Stimulated activated CD4-positive, alpha-beta T cell treated with anti-CD3 and anti-CD28 coated beads, Interleukin-15, amount 100 ng/mL, for 1 hour (primary cell): Measurements from ENCODE around the gene FCAMR.

ENCODE experiments used
- DNase-seq, 2 donors: peaks; one replicate each; pipeline ENCODE4 v3.0.0-alpha.2; 2020; ENCODE audit warnings: low read depth in 1 of 2, low spot score in 1 of 2

Gene FCAMR

GRCh38 chr1:206970446-206970845 is at the start of gene FCAMR:
Gene FCAMR, minus strand, starts transcription at chr1:206970460. Its CDS starts 335 bp downstream, at chr1:206970125.
- no peak for DNase-seq

GRCh38 chr1:207019661-207020060 is 49.4 kb upstream of the FCAMR start:
- no peak for DNase-seq

DNA sequence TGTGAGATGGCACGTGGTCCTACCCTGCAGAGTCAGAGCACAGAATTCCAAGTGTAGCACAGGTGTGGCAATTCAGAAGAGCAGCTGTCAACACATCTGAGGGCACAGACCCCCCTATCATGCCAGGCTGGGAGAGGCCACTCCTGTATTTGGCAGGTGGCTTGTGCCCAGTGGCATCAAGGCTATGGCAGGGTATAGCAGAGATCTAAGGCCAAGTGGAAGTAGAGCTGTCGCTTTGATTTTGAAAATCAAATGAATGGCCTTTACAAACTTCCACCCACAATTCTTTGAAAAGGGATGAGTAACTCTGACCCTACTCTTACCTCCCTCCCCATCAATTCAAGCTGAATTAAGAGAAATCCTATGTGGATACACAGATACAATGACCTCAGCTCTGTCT is 48.9 kb upstream of the FCAMR start:
- DNase-seq: no peak

- no peak for DNase-seq
Observed at GRCh38 chr1:207018707-207019106, 48.4 kb upstream of the FCAMR start.

DNA sequence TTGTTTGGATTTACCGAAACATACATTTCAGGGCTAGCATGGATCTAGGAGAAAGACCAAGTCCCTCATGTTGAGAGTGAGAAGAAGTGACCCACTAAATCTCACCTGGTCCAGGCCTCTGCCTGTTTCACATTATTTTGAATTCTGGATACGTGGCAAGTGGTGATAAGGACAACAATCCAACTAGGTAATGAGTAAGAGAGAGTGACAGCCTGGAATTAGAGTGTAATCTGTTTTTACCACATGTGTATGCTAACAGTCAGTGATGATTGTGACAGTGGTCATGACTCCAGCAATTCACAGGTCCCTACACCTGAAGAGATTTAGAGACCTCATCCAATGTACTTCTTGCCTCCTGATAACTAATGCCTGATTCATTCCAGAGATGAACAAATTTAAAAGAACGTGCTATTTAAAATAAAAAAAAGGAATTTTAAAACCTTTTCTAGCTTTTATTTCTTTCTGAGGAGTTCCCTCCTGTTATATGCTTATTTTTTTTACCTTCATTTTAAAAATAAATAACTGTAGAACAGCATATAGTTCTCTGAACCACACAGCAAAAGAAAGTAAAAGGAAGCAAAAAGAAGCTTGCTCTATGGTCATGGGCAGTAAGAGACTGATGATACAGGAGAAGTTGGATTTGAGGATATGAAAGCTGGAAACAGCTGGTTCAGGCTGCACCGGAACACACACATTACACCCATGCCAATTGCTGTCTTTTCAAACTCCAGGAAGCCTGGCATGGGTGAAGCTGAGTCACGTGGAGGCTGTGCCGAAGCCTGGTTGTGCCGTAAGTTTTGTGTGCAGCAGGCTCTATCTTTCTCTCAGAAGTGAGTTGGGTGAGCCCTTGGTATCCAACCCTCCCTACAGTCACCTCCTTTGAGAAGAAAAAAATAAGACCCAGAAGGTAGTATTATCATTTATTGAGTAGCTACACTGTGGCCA is 47.6 kb upstream of the FCAMR start:
- no peak for DNase-seq

DNA sequence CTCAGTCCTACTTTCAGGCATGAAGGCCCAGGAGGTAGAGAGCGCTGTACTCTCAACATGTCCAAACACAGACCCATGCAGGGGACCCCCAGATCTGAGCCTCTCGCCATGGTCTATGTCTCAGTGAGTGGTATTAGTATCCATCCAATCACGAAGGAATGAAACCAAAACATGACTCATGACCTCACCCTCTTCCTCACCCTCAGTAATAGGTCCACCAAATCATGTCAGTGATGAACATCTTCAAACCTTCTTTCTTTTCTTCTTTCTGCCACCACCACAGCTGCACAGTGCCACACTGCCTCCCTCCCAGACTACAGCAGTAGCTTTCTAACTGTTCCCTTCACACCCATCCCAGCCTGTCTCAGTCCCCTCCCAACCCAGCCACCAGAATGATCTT is 45.5 kb upstream of the FCAMR start:
- no peak for DNase-seq

DNA sequence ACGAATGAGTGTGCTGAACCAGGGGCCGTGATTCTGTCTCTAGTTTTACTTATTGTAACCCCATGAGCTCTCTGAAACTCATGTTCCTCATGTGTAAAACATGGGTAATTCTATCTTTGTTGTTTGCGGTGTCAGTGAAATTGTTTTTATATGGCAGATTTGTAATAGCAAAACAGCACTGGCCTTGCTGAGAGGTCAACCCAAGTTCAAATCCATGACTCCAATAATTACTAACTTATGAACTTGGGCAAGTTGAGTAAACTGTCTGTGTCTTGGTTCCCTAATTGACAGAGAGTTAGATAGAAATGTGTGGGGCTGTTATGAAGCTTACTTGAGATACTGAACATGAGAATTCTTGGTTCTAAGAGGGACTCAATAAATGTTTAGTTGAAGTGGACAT is 44.5 kb upstream of the FCAMR start:
- DNase-seq: no peak

DNA sequence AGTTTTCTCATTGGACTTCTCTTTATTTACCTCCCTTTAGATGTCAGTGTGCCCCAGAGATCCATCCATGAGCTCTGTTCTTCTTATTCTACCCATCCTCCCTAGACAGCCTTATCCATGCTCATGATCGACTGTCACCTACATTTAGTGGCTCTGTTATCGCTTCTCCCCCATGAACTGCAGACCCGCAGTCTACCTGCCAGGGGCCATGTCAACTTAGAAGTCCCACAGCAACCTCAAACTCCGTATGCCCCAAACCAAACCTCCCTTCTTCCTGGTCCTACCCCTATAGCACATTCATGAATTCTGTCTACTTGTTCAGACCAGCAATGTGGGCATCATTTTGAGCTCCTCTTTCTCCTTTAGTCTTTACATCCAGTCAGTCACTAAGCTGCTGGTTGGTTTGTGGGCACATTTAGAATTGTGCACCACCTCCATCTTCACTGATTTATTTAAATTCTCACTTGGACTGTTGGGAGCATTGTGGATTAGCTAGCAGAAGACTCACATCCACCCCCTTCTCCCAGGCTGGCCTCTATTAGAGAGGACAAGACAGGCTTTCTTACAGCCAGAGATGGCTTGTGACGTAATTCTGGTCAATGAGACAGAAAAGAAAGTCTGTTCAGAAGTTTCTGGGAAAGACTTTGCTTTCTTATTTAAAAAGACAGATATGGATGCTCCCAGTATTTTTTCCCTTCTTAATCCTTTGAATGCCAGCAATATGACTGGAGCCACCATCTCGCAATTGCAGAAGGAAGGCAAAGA is 43.2 kb upstream of the FCAMR start:
- no peak for DNase-seq

- no peak for DNase-seq
Observed at GRCh38 chr1:207010726-207011125, 40.5 kb upstream of the FCAMR start.

DNA sequence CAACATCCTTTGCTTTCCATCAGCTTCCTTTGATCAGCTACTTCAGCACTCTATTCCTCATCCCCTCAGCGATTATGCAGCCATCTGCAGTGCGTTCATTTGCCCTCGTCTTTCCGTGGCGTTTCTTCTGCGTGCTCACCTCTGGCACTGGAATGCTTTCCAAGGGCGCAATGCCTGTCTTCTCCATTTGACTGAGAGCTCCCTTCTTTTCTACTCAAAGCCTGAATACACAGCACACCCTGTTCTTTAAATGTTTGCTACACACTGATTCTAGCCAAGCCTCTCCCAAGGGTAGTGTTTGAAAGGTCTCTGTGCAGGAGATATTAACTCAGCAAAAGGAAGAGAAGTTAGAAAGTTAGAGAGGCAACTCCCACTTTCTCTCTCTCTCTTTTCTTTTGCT is 39.7 kb upstream of the FCAMR start:
- no peak for DNase-seq

DNA sequence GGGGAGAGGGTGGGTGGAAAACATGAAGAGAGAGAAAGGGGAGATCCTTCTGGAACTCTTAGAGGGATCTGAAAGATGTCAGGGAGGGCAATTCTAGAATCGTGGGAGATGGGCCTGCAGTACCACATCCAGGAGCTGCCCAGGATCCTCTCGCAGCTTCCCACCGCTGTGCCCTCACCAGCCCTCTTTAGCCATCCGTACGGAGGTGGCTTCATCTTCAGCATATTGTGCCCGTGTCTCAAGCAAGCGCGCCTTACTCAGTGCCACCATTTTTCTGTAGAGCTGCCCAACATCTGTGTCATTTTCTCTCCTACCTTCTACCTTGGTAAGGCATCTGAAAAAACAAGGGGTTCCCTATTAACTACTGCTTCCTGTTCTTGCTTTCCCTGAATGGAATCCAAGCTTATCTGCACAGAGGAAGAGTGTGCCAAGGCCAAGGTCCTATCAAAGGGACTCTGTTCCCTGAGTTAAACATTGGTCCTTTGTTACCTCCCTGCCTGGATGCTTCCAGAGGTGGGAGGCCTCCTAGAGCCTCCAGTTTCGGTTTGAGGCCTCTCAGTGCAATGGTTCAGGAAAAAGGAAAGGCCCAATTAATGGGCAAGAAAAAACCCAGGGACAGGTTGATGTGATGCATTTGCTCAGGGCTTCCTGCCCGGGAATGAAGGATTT is 39.1 kb upstream of the FCAMR start:
- DNase-seq: no peak

GRCh38 chr1:207007352-207008033 is 37.2 kb upstream of the FCAMR start:
- DNase-seq: no peak

DNA sequence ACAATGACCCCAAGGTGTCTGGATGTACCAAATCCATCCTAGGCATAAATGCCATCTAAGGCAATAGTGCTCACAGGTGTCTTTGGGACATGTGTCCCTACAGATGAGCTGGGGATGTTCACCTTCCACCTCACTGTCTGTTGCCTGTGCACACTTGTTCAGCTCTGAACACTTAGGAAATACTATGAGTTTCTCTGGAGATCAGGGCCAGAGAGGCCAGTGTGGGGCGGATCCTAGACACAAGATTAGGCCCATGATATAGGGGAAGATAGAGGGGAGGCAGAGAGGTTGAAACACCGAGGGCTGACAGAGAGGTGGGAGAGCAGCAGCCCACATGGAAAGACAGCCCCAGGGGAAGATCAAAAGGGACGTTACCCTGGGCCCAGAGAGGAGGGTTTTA is 36.7 kb upstream of the FCAMR start:
- no peak for DNase-seq

GRCh38 chr1:207006083-207006482 is 35.8 kb upstream of the FCAMR start:
- DNase-seq: no peak

DNA sequence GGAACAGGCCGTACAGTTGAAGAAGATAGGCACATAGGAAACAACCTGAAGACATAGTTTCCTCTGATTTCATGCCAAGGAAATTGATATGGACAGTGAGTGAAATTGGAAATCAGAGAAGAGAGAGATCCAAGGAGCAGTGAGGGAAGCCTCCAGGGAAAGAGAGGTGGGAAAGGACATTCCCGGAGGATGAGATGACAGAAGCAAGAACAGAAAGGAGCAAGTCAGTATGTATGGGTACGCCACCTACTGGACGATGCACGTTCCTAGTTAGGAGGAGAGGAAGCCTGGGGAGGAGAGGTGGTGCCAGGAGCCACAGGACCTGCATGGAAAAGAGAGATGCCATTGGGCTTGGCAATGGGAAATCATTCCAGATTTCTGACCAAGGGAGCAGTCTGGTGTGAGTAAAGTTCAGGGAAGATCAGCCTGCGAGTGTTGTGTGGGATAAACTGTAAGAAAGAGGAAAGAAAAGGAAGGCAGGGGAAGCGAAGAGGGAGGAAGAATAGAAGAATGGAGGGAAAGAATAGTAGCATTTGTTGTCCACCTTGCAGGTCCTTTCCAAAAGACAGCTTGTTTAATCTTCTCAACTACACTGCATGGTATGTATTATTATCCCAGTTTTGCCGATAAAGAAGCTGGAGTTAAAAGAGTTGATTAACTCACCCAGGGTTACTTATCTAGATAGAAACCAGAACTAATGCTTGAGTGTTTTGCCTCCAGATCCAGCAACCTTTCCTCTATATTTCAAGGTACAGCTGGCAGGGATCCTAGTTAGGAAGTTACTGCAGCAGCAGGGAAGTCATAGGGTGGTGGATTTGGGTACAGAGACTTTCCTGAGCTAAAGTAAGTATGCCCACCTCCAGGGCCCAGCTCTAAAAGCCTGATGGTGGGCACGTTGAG is 34.9 kb upstream of the FCAMR start:
- no peak for DNase-seq

GRCh38 chr1:207003210-207003609 is 33.0 kb upstream of the FCAMR start:
- DNase-seq: no peak

- no peak for DNase-seq
Observed at GRCh38 chr1:207002724-207003146, 32.5 kb upstream of the FCAMR start.

- no peak for DNase-seq
Observed at GRCh38 chr1:207001492-207002245, 31.4 kb upstream of the FCAMR start.

GRCh38 chr1:207000651-207001291 is 30.5 kb upstream of the FCAMR start:
- DNase-seq: no peak
